K562 (cell line): Measurements from ENCODE around the gene AHNAK. TPM values are rescaled to one million over a fixed set of nuclear protein-coding genes. Genes with fewer than 3 reads are reported as not detected.
"Not testable (repeated sequence)": the region's sequence is repeated elsewhere in the genome, so short reads cannot be mapped to it uniquely, and the experiment has no call there.

Experiments used
- ATAC-seq: fragments of 200-7000 bp; cut with Tn5 transposase; 3 replicates; pipeline ENCODE4 v1.9.1; 2020; ENCODE audit warnings: moderate library complexity
- BruUV-seq: library from RNA; stranded (reverse); fragments of 400-500 nt; replicated peaks from 2 replicates; lab custom pipeline; 2021; lab: Mats Ljungman, UMichigan
- CTCF ChIA-PET: fragments of 300-600 bp; formaldehyde crosslinking; extraction: SDS; loops from one replicate; lab custom pipeline; 2021; ENCODE audit warnings: low intra/inter-chr PET ratio; lab: Yijun Ruan, JAX
- POLR2A ChIA-PET: fragments of 300-600, 350-650 bp; sonication (Branson Sonifier 250); formaldehyde crosslinking; extraction: SDS; loops from one replicate; lab custom pipeline; 2021; ENCODE audit warnings: antibody characterized with exemption, inconsistent platforms; lab: Yijun Ruan, JAX
- DNase-seq, 4 experiments: peaks; one replicate each; pipeline versions ENCODE4 v3.0.0 to v3.0.0-alpha.2; 2011 to 2018; ENCODE audit warnings: low spot score in 3 of 4, mixed read lengths in 3 of 4; ENCODE audit errors: extremely low read depth in 1 of 4
- FAIRE-seq: peaks from 2 replicates; lab custom pipeline; 2011; peaks lifted over from hg19 to GRCh38; lab: Jason Lieb, UNC
- H2AFZ ChIP-seq: 2 replicates; pipeline ENCODE4 v1.6.0; 2011; ENCODE audit warnings: low read depth, low read length, control low read depth, inconsistent platforms
- H3K27ac ChIP-seq: fragments of 200-600 bp; 3 replicates; pipeline ENCODE4 v1.8.0; 2011; ENCODE audit warnings: low read depth, mild to moderate bottlenecking, control low read depth, inconsistent platforms, low read length, moderate library complexity, mixed read lengths; ENCODE audit errors: extremely low read depth
- H3K27me3 ChIP-seq, 2 experiments: fragments of 300-600 bp in 1 of 2; 2 replicates in 1 of 2; 3 replicates in 1 of 2; pipeline versions ENCODE4 v1.6.0 to v1.8.0; 2011; ENCODE audit warnings: inconsistent platforms in 2 of 2, low read length in 2 of 2, mild to moderate bottlenecking in 1 of 2, mixed read lengths in 1 of 2, moderate library complexity in 1 of 2; ENCODE audit not compliant: control insufficient read depth in 2 of 2, insufficient read depth in 2 of 2
- H3K36me3 ChIP-seq: fragments of 300-600 bp; 3 replicates; pipeline ENCODE4 v1.8.0; 2011; ENCODE audit warnings: mild to moderate bottlenecking, low read length, inconsistent platforms; ENCODE audit not compliant: control insufficient read depth, insufficient read depth
- H3K4me1 ChIP-seq, 2 experiments: fragments of 200-600 bp in 1 of 2; replicated peaks in 1 of 2; 2 replicates in 1 of 2; 3 replicates in 1 of 2; pipeline versions ENCODE4 v1.5.1 to v1.8.0; 2011; ENCODE audit warnings: inconsistent platforms in 2 of 2, low read length in 2 of 2, mild to moderate bottlenecking in 1 of 2, mixed read lengths in 1 of 2, moderate library complexity in 1 of 2; ENCODE audit not compliant: control insufficient read depth in 2 of 2, insufficient read depth in 2 of 2
- H3K4me2 ChIP-seq: 2 replicates; pipeline ENCODE4 v1.6.1; 2011; ENCODE audit warnings: low read length, control low read depth, inconsistent platforms, mixed read lengths; ENCODE audit not compliant: insufficient read depth
- H3K4me3 ChIP-seq: fragments of 200-600 bp; sonication (generic), shearing (Covaris generic); 2 replicates; pipeline ENCODE4 v1.5.1; 2016; ENCODE audit warnings: control low read depth, inconsistent platforms
- H3K79me2 ChIP-seq: fragments of 200-600 bp; 3 replicates; pipeline ENCODE4 v1.8.0; 2011; ENCODE audit warnings: low read length, inconsistent platforms; ENCODE audit not compliant: control insufficient read depth, insufficient read depth
- H3K9ac ChIP-seq, 2 experiments: 2 replicates each; pipeline versions ENCODE4 v1.6.0 to v1.6.1; 2011; ENCODE audit warnings: low read depth in 2 of 2, low read length in 2 of 2, control low read depth in 1 of 2, inconsistent platforms in 1 of 2, mild to moderate bottlenecking in 1 of 2, mixed read lengths in 1 of 2; ENCODE audit not compliant: insufficient read depth in 1 of 2
- H3K9me1 ChIP-seq: one replicate; pipeline ENCODE4 v1.6.0; 2011; ENCODE audit warnings: inconsistent platforms, mild to moderate bottlenecking, low read length, moderate library complexity; ENCODE audit not compliant: control insufficient read depth, insufficient read depth
- H3K9me3 ChIP-seq: replicated peaks from 2 replicates; pipeline ENCODE4 v1.5.1; 2011; ENCODE audit warnings: low read depth, low read length, inconsistent platforms; ENCODE audit not compliant: control insufficient read depth, insufficient read depth
- H4K20me1 ChIP-seq: replicated peaks from 2 replicates; pipeline ENCODE4 v1.6.1; 2011; ENCODE audit warnings: low read length, inconsistent platforms, mixed read lengths; ENCODE audit not compliant: control insufficient read depth, insufficient read depth
- BCL6 ChIP-seq: fragments of 250-450 bp; sonication (Bioruptor Pico); IDR thresholded peaks from 2 replicates; pipeline ENCODE4 v1.4.0; 2020
- BRF2 ChIP-seq: IDR thresholded peaks from 3 replicates; pipeline ENCODE4 v1.6.1; 2011; ENCODE audit warnings: borderline replicate concordance, mild to moderate bottlenecking; ENCODE audit not compliant: insufficient read length, insufficient read depth
- CBFA2T3 ChIP-seq: fragments of 450-650 bp; IDR thresholded peaks from 2 replicates; pipeline ENCODE4 v1.6.1; 2017
- CREB3L1 ChIP-seq: fragments of 450-650 bp; IDR thresholded peaks from 2 replicates; pipeline ENCODE4 v1.6.1; 2014; ENCODE audit warnings: low read depth, mild to moderate bottlenecking, moderate library complexity, borderline replicate concordance
- L3MBTL2 ChIP-seq: fragments of 450-650 bp; IDR thresholded peaks from 2 replicates; pipeline ENCODE4 v1.6.1; 2016; ENCODE audit warnings: mild to moderate bottlenecking, moderate library complexity
- MAFK ChIP-seq: IDR thresholded peaks from 2 replicates; pipeline ENCODE4 v1.6.1; 2011; ENCODE audit warnings: low read length, improper control_type of control experiment
- RAD21 ChIP-seq, 2 experiments: fragments of 250-450 bp in 1 of 2; fragments of 450-650 bp in 1 of 2; sonication (Bioruptor Pico) in 1 of 2; formaldehyde crosslinking in 1 of 2; IDR thresholded peaks in 1 of 2; conservative IDR thresholded peaks in 1 of 2; 2 replicates each; pipeline versions ENCODE4 v1.4.0 to v1.8.0; 2020 to 2022; ENCODE audit warnings: mild to moderate bottlenecking in 2 of 2, moderate library complexity in 1 of 2
- RHOXF2B ChIP-seq: fragments of 250-450 bp; sonication (Bioruptor Pico); conservative IDR thresholded peaks from 2 replicates; pipeline ENCODE4 v1.5.1; 2021
- TRIM28 ChIP-seq: fragments of 450-650 bp; IDR thresholded peaks from 2 replicates; pipeline ENCODE4 v1.6.1; 2017
- ZFX ChIP-seq: sonication (generic); formaldehyde crosslinking; IDR thresholded peaks from 2 replicates; pipeline ENCODE4 v1.8.0; 2022; ENCODE audit warnings: mild to moderate bottlenecking, missing genetic modification reagents, moderate library complexity
- ZNF121 ChIP-seq: sonication (generic); formaldehyde crosslinking; conservative IDR thresholded peaks from 2 replicates; pipeline ENCODE4 v1.8.0; 2022; ENCODE audit warnings: missing genetic modification reagents
- ZNF124 ChIP-seq: sonication (generic); formaldehyde crosslinking; IDR thresholded peaks from 2 replicates; pipeline ENCODE4 v1.8.1; 2022; ENCODE audit warnings: missing genetic modification reagents
- ZNF436 ChIP-seq: fragments of 250-450, 450-650 bp; sonication (Bioruptor Pico); formaldehyde crosslinking; IDR thresholded peaks from 2 replicates; pipeline ENCODE4 v1.7.0; 2020; ENCODE audit warnings: mild to moderate bottlenecking
- WGBS: fragments of 100-300 bp; shearing (Covaris generic); methylation state at CpG from one replicate; pipeline ENCODE4 v1.1.6; 2016; ENCODE audit warnings: low coverage, mixed read lengths; ENCODE audit not compliant: insufficient coverage; ENCODE audit errors: missing lambda C conversion rate; 5-methylcytosine and 5-hydroxymethylcytosine counted together
- in situ Hi-C: fragments of 300-500 bp; cut with MboI; formaldehyde crosslinking; loops from 4 replicates; pipeline ENCODE4 v1.15.0; 2018; ENCODE audit warnings: inconsistent platforms, mixed read lengths
- intact Hi-C: fragments of 100-400 bp; cut with micrococcal nuclease; formaldehyde crosslinking; loops from 2 replicates; pipeline ENCODE4 v1.14.2; 2022
- polyA plus RNA-seq, 8 experiments: library from polyadenylated mRNA; depleted of rRNA in 4 of 8; stranded (reverse) in 5 of 8; unstranded in 3 of 8; fragments of >200 nt; fragmentation: Nextera tagmentation in 2 of 8; fragmentation: Illumina TruSeq in 1 of 8; extraction: Ambion mirVana in 2 of 8; extraction: Trizol in 1 of 8; gene quantifications; 2 replicates each; pipeline versions ENCODE4 v1.2.1 to v1.2.3, GENCODE V29; 2011 to 2014; ENCODE audit warnings: inconsistent platforms in 1 of 8, missing spikeins in 1 of 8
- total RNA-seq, 7 experiments: library from RNA; depleted of rRNA in 6 of 7; stranded (reverse); fragments of >200 nt in 6 of 7; fragmentation: Illumina TruSeq in 2 of 7; extraction: Trizol in 2 of 7; gene quantifications; 2 replicates each; pipeline versions ENCODE4 v1.2.1 to v1.2.3, GENCODE V29; 2011 to 2021; ENCODE audit warnings: low replicate concordance in 1 of 7

The AHNAK gene
- total and polyA plus RNA-seq, 9 of the 15 experiments (the other 6 are each of a cell fraction or from before 2014, with no cell fraction given): 1.5 to 89.7 (median 45.0) TPM

- CTCF ChIA-PET, H3K27me3 ChIP-seq, H2AFZ ChIP-seq, H4K20me1 ChIP-seq, intact Hi-C loops, H3K9me3 ChIP-seq, H3K36me3 ChIP-seq, ATAC-seq, FAIRE-seq, DNase-seq, H3K79me2 ChIP-seq, H3K9ac ChIP-seq, H3K4me3 ChIP-seq, BruUV-seq, H3K9me1 ChIP-seq, H3K4me2 ChIP-seq, H3K27ac ChIP-seq: not testable (repeated sequence)
- in situ Hi-C loops: loop anchor here (10.0 kb wide), 1 partner anchor 156 kb away; no protein-coding TSS in a partner anchor
- WGBS: 89% methylated on average over 2 of the region's 2 CpGs
- POLR2A ChIA-PET: interaction anchor here (0.5 to 3.4 kb wide), 3 partner anchors 10 to 1474 kb away, joined by 3 to 11 read pairs (median 3); partner anchors contain the start of genes C11orf98 and CSKMT
- peaks cover 59 to 69% of the 10 kb centered on the region in 2 experiments for H3K4me1 ChIP-seq
- peak; percentile 61 for TF ChIP-seq ZNF121
Observed at GRCh38 chr11:62550478-62550877, 3.9 kb upstream of the AHNAK start.

GRCh38 chr11:62548545-62549335 is 2.1 kb upstream of the AHNAK start:
- POLR2A ChIA-PET: interaction anchor here (0.8 kb wide), 1 partner anchor 130 kb away, joined by 4 read pairs; no protein-coding TSS in a partner anchor
- in situ Hi-C loops: no loop called here
- intact Hi-C loops: no loop called here
- WGBS: 17% methylated on average over 13 of the region's 17 CpGs
- peaks cover 55 to 69% of the 10 kb centered on the region in 2 experiments for H3K4me1 ChIP-seq
- DNase-seq: peak in 2 of 4 experiments; percentile 43 to 52
- no peaks in the 10 kb centered on the region for H3K9me3 ChIP-seq
- H3K4me2 ChIP-seq: peak overlapping the region; percentile 33; the same call in 1 of the 2 replicates
- FAIRE-seq: peak; percentile 52
- CTCF ChIA-PET: no interaction called here
- no peak overlapping the region for H3K27ac ChIP-seq
- H3K27me3 ChIP-seq: no peaks in the 10 kb centered on the region
- no peak overlapping the region for H3K4me3 ChIP-seq
- no peaks in the 10 kb centered on the region for H4K20me1 ChIP-seq
- ATAC-seq: no peak
- H3K36me3 ChIP-seq: no peaks in the 10 kb centered on the region
- H3K79me2 ChIP-seq: peaks cover 26% of the 10 kb centered on the region
- H3K9me1 ChIP-seq: no peaks in the 10 kb centered on the region
- no TSS peak for BruUV-seq
- peak overlapping the region in 1 of 2 experiments; percentile 83; a peak in 2 of 4 replicates for H3K9ac ChIP-seq
- peak overlapping the region; percentile 54 for H2AFZ ChIP-seq
- TF ChIP-seq ZNF124 (CRISPR knock-in tag): no peak
- peak; percentile 62 for TF ChIP-seq L3MBTL2
- no peak for TF ChIP-seq ZFX (CRISPR knock-in tag)
- no peak for TF ChIP-seq CREB3L1
- TF ChIP-seq ZNF436: no peak
- TF ChIP-seq RAD21 (CRISPR knock-in tag; conservative IDR thresholded peaks at IDR 0.05 in 1 of 2, IDR thresholded peaks at IDR 0.05 in 1 of 2): 0 out of 4 replicates have a peak, but pooled peaks of 1 of the 2 experiments have one; percentile 4
- TF ChIP-seq BRF2: no peak
- TF ChIP-seq MAFK: no peak
- TF ChIP-seq CBFA2T3: 0 out of 2 replicates have a peak, but pooled peaks have one; percentile 7
- no peak for TF ChIP-seq BCL6
- no peak for TF ChIP-seq RHOXF2B
- no peak for TF ChIP-seq TRIM28
